ENCODE measurements around the gene DIAPH3.

- TF ChIP-seq CTCF (IDR thresholded peaks at IDR 0.05) (no peak), POLR2A (IDR thresholded peaks at IDR 0.05) (no peak)
Observed at GRCh38 chr13:60074397-60074796, 89.3 kb downstream of the DIAPH3 start.

Data from breast epithelium (tissue), 3 donors.